H1 (cell line): ENCODE data around the gene RAI2. TPM values are rescaled to one million over a fixed set of nuclear protein-coding genes. Genes with fewer than 3 reads are reported as not detected.

Experiments
- CTCF ChIA-PET: fragments of 300-600 bp; sonication (Branson Sonifier 250); formaldehyde crosslinking; loops from one replicate; lab custom pipeline; 2021; ENCODE audit not compliant: partially characterized antibody; lab: Charles Lee
- POLR2A ChIA-PET: fragments of 300-600 bp; sonication (Branson Sonifier 250); formaldehyde crosslinking; loops from one replicate; lab custom pipeline; 2021; ENCODE audit warnings: inconsistent platforms; ENCODE audit not compliant: partially characterized antibody; lab: Charles Lee
- DNase-seq, 2 experiments: peaks; one replicate each; pipeline versions ENCODE4 v3.0.0 to v3.0.0-alpha.2; 2010 to 2022; ENCODE audit warnings: low spot score in 2 of 2, low read depth in 1 of 2, mixed read lengths in 1 of 2
- FAIRE-seq: peaks from 2 replicates; lab custom pipeline; 2011; peaks lifted over from hg19 to GRCh38; lab: Jason Lieb, UNC
- H2AFZ ChIP-seq: 2 replicates; pipeline ENCODE4 v1.8.1; 2012; ENCODE audit warnings: low read length, inconsistent platforms
- H2AK5ac ChIP-seq: 2 replicates; pipeline ENCODE4 v1.6.1; 2013; ENCODE audit warnings: low read depth, low read length
- H2BK120ac ChIP-seq: replicated peaks from 2 replicates; pipeline ENCODE3; 2013; ENCODE audit warnings: low read depth, low read length, inconsistent platforms
- H2BK12ac ChIP-seq: 2 replicates; pipeline ENCODE4 v1.6.1; 2013; ENCODE audit warnings: low read depth, low read length
- H2BK15ac ChIP-seq: 2 replicates; pipeline ENCODE4 v1.6.1; 2013; ENCODE audit warnings: low read length
- H2BK20ac ChIP-seq: 2 replicates; pipeline ENCODE4 v1.6.1; 2013; ENCODE audit warnings: low read length
- H2BK5ac ChIP-seq: 2 replicates; pipeline ENCODE4 v1.6.1; 2013; ENCODE audit warnings: low read depth, low read length
- H3K14ac ChIP-seq: 2 replicates; pipeline ENCODE4 v1.6.1; 2013; ENCODE audit warnings: inconsistent platforms; ENCODE audit not compliant: insufficient read length
- H3K18ac ChIP-seq: 2 replicates; pipeline ENCODE4 v1.6.1; 2013; ENCODE audit warnings: low read length; ENCODE audit errors: extremely low read depth
- H3K23ac ChIP-seq: 2 replicates; pipeline ENCODE4 v1.6.1; 2013; ENCODE audit warnings: inconsistent platforms; ENCODE audit not compliant: insufficient read length
- H3K23me2 ChIP-seq: 2 replicates; pipeline ENCODE4 v1.6.1; 2013; ENCODE audit warnings: low read depth, low read length
- H3K27ac ChIP-seq: 2 replicates; pipeline ENCODE4 v1.6.1; 2011; ENCODE audit warnings: low read depth, low read length, inconsistent platforms
- H3K27me3 ChIP-seq, 4 experiments: replicated peaks in 1 of 4; 1 replicate in 1 of 4; 2 replicates in 3 of 4; pipeline versions ENCODE4 v1.6.1 to v1.8.1; 2011 to 2013; ENCODE audit warnings: low read length in 3 of 4, mild to moderate bottlenecking in 3 of 4, inconsistent platforms in 2 of 4, mixed read lengths in 2 of 4, moderate library complexity in 1 of 4; ENCODE audit not compliant: control insufficient read depth in 3 of 4, insufficient read depth in 3 of 4; ENCODE audit errors: extremely low read depth in 1 of 4
- H3K36me3 ChIP-seq, 4 experiments: 2 replicates each; pipeline versions ENCODE4 v1.6.1 to v1.8.1; 2011 to 2013; ENCODE audit warnings: mild to moderate bottlenecking in 4 of 4, low read length in 3 of 4, moderate library complexity in 2 of 4, control low read depth in 1 of 4, inconsistent platforms in 1 of 4; ENCODE audit not compliant: insufficient read depth in 4 of 4, control insufficient read depth in 2 of 4
- H3K4ac ChIP-seq: replicated peaks from 2 replicates; pipeline ENCODE3; 2013; ENCODE audit warnings: low read length, low read depth, mixed read lengths, inconsistent platforms; ENCODE audit not compliant: insufficient read length
- H3K4me1 ChIP-seq, 4 experiments: replicated peaks in 1 of 4; 1 replicate in 1 of 4; 2 replicates in 3 of 4; pipeline versions ENCODE4 v1.6.1 to v1.8.1; 2011 to 2013; ENCODE audit warnings: low read length in 3 of 4, inconsistent platforms in 2 of 4, mixed read lengths in 1 of 4; ENCODE audit not compliant: insufficient read depth in 4 of 4, control insufficient read depth in 3 of 4
- H3K4me2 ChIP-seq, 2 experiments: 2 replicates each; pipeline versions ENCODE4 v1.6.1 to v1.8.1; 2011 to 2013; ENCODE audit warnings: low read depth in 2 of 2, low read length in 2 of 2, control low read depth in 1 of 2, inconsistent platforms in 1 of 2, mild to moderate bottlenecking in 1 of 2; ENCODE audit not compliant: insufficient read depth in 1 of 2
- H3K4me3 ChIP-seq, 4 experiments: fragments of 200-600, 300-600 bp in 1 of 4; sonication (generic), shearing (Covaris generic), sonication (Bioruptor Twin) in 1 of 4; 2 replicates each; pipeline versions ENCODE4 v1.5.1 to v1.8.1; 2011 to 2016; ENCODE audit warnings: low read length in 4 of 4, low read depth in 3 of 4, control low read depth in 2 of 4, inconsistent platforms in 2 of 4, mild to moderate bottlenecking in 2 of 4, mixed read lengths in 1 of 4, moderate library complexity in 1 of 4; ENCODE audit not compliant: insufficient read depth in 2 of 4; ENCODE audit errors: extremely low read depth in 1 of 4
- H3K56ac ChIP-seq: replicated peaks from 2 replicates; pipeline ENCODE3; 2013; ENCODE audit warnings: low read depth, mild to moderate bottlenecking, mixed read lengths, low read length, inconsistent platforms; ENCODE audit not compliant: insufficient read length
- H3K79me1 ChIP-seq: 2 replicates; pipeline ENCODE4 v1.6.1; 2013; ENCODE audit warnings: low read depth, low read length, control low read depth
- H3K79me2 ChIP-seq, 2 experiments: 2 replicates each; pipeline versions ENCODE4 v1.6.1 to v1.8.1; 2012 to 2013; ENCODE audit warnings: low read length in 2 of 2, mild to moderate bottlenecking in 2 of 2, inconsistent platforms in 1 of 2; ENCODE audit not compliant: insufficient read depth in 2 of 2, control insufficient read depth in 1 of 2
- H3K9ac ChIP-seq, 4 experiments: replicated peaks in 1 of 4; 1 replicate in 1 of 4; 2 replicates in 3 of 4; pipeline versions ENCODE4 v1.6.1 to v1.8.1; 2011 to 2013; ENCODE audit warnings: low read depth in 3 of 4, low read length in 3 of 4, control low read depth in 2 of 4, mild to moderate bottlenecking in 2 of 4, moderate library complexity in 2 of 4, inconsistent platforms in 1 of 4; ENCODE audit errors: extremely low read depth in 1 of 4
- H3K9me3 ChIP-seq, 2 experiments: 2 replicates each; pipeline versions ENCODE4 v1.6.1 to v1.8.1; 2012 to 2013; ENCODE audit warnings: mild to moderate bottlenecking in 2 of 2, moderate library complexity in 2 of 2, control low read depth in 1 of 2, inconsistent platforms in 1 of 2, low read depth in 1 of 2, low read length in 1 of 2, mixed read lengths in 1 of 2; ENCODE audit not compliant: insufficient read depth in 2 of 2
- H4K20me1 ChIP-seq, 2 experiments: replicated peaks in 1 of 2; 2 replicates each; pipeline versions ENCODE3 to v1.8.1; 2011 to 2013; ENCODE audit warnings: inconsistent platforms in 2 of 2, low read length in 2 of 2, mild to moderate bottlenecking in 1 of 2; ENCODE audit not compliant: insufficient read depth in 2 of 2, control insufficient read depth in 1 of 2
- H4K5ac ChIP-seq: 2 replicates; pipeline ENCODE4 v1.6.1; 2013; ENCODE audit warnings: low read length, low read depth, mixed read lengths, inconsistent platforms; ENCODE audit not compliant: insufficient read length
- H4K8ac ChIP-seq: 2 replicates; pipeline ENCODE4 v1.8.0; 2013; ENCODE audit warnings: mild to moderate bottlenecking, moderate library complexity, low read length, inconsistent platforms; ENCODE audit not compliant: insufficient read depth; ENCODE audit errors: extremely low read depth
- H4K91ac ChIP-seq: replicated peaks from 2 replicates; pipeline ENCODE3; 2013; ENCODE audit warnings: low read length, mixed read lengths, inconsistent platforms; ENCODE audit not compliant: insufficient read length
- RAD21 ChIP-seq, 2 experiments: IDR thresholded peaks in 1 of 2; conservative IDR thresholded peaks in 1 of 2; 2 replicates each; pipeline ENCODE4 v1.6.1; 2011; ENCODE audit warnings: low read depth in 2 of 2, low read length in 2 of 2, improper control_type of control experiment in 1 of 2, inconsistent platforms in 1 of 2, mild to moderate bottlenecking in 1 of 2, moderate library complexity in 1 of 2
- RNF2 ChIP-seq: fragments of 200-900, 300-1000 bp; sonication (generic); IDR thresholded peaks from 2 replicates; pipeline ENCODE4 v1.7.1; 2016; ENCODE audit warnings: borderline replicate concordance, low read depth, mild to moderate bottlenecking, antibody characterized with exemption, low read length; ENCODE audit not compliant: poor library complexity, severe bottlenecking; ENCODE audit errors: missing control alignments
- SP4 ChIP-seq: IDR thresholded peaks from 2 replicates; pipeline ENCODE4 v1.6.1; 2012; ENCODE audit warnings: low read length, inconsistent platforms
- SRF ChIP-seq: IDR thresholded peaks from 2 replicates; pipeline ENCODE4 v1.6.1; 2011; ENCODE audit warnings: mild to moderate bottlenecking, low read depth, low read length, moderate library complexity
- WGBS, 2 experiments: shearing (Covaris generic) in 1 of 2; methylation state at CpG; one replicate each; pipeline versions ENCODE4 v1.1.6 to v1.1.7; 2013 to 2015; ENCODE audit warnings: low lambda C conversion rate in 2 of 2, mixed read lengths in 2 of 2, inconsistent platforms in 1 of 2, low coverage in 1 of 2, missing lambda C conversion rate in 1 of 2; ENCODE audit not compliant: insufficient replicate concordance in 2 of 2, insufficient coverage in 1 of 2, insufficient read length in 1 of 2; ENCODE audit errors: extremely low coverage in 1 of 2, missing lambda C conversion rate in 1 of 2; 5-methylcytosine and 5-hydroxymethylcytosine counted together
- polyA plus RNA-seq, 7 experiments: library from polyadenylated mRNA; depleted of rRNA in 3 of 7; stranded (reverse) in 5 of 7; unstranded in 2 of 7; fragments of >200 nt in 5 of 7; fragments of 200-250 nt in 2 of 7; gene quantifications; 1 replicate in 5 of 7; 2 replicates in 1 of 7; 4 replicates in 1 of 7; pipeline versions ENCODE4 v1.2.1 to v1.2.3, GENCODE V29; 2011 to 2013; ENCODE audit warnings: missing spikeins in 2 of 7, mixed read lengths in 2 of 7
- total RNA-seq: library from RNA; stranded (reverse); fragmentation: NEBNext Ultra II Directional; extraction: Animal tissue kit (Norgen Biotek cat#: 25700); gene quantifications from 2 replicates; pipeline ENCODE4 v1.2.1, GENCODE V29; 2021

RAI2 gene
- total and polyA plus RNA-seq, 2 of the 8 experiments (the other 6 are each of a cell fraction or from before 2014, with no cell fraction given) = 0.60 to 2.0 TPM

DNA sequence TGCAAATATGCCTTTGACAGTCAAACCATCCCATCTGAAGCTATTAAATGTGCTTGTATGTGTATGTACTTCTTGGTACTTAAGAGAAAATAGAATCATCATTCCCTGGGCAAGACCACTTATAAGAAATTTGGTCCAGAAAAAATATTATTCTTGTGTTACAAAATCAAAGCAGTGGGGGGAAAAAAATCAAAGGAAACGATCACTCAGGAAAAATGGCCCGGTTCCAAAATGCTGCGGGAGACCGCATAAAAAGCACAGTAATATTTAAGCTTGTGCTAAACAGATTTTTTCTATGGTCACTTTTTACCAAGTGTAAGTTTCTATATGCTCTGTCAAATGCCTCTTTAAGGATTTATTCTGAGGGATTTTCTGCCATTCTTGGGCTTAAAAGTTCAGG, 36.1 kb downstream of the RAI2 start:
- H3K27me3 ChIP-seq = no peaks in the 10 kb centered on the region
- H4K91ac ChIP-seq = no peak overlapping the region
- H2BK20ac ChIP-seq = no peak overlapping the region
- no peak for TF ChIP-seq SP4
- TF ChIP-seq RNF2 = no peak
- TF ChIP-seq RAD21 (IDR thresholded peaks at IDR 0.05 in 1 of 2, conservative IDR thresholded peaks at IDR 0.05 in 1 of 2; ENCODE audit: low read depth in 2 of 2, low read length in 2 of 2) = no peak
- TF ChIP-seq SRF = no peak
- TF ChIP-seq, all 59 proteins: peak for 0
- DNase-seq = no peak
- H2BK120ac ChIP-seq = no peak overlapping the region
- WGBS, 2 experiments = 95% methylated on average over 4 of the region's 4 CpGs; no CpG with 5 or more reads in 1 of the 2 experiments
- no peak overlapping the region for H3K18ac ChIP-seq
- H3K79me1 ChIP-seq = no peaks in the 10 kb centered on the region
- H3K4me3 ChIP-seq = no peak overlapping the region
- H3K9me3 ChIP-seq = no peaks in the 10 kb centered on the region
- H4K5ac ChIP-seq = no peak overlapping the region
- FAIRE-seq = no peak
- H3K36me3 ChIP-seq = no peaks in the 10 kb centered on the region
- H3K4ac ChIP-seq = no peak overlapping the region
- H2BK15ac ChIP-seq = no peak overlapping the region
- H3K4me1 ChIP-seq = no peaks in the 10 kb centered on the region
- H4K8ac ChIP-seq = no peak overlapping the region
- H3K27ac ChIP-seq = no peak overlapping the region
- ChIA-PET POLR2A (interaction anchor here (1.1 kb wide), 1 partner anchor 19 kb away, joined by 3 read pairs; no protein-coding TSS in a partner anchor), CTCF (no interaction called here)
- no peak overlapping the region for H2BK12ac ChIP-seq
- no peak overlapping the region for H3K14ac ChIP-seq
- no peak overlapping the region for H3K23ac ChIP-seq
- no peak overlapping the region for H2AFZ ChIP-seq
- no peak overlapping the region for H3K9ac ChIP-seq
- no peaks in the 10 kb centered on the region for H3K23me2 ChIP-seq
- no peaks in the 10 kb centered on the region for H3K79me2 ChIP-seq
- H4K20me1 ChIP-seq = no peaks in the 10 kb centered on the region
- no peak overlapping the region for H3K4me2 ChIP-seq
- no peak overlapping the region for H2BK5ac ChIP-seq
- H2AK5ac ChIP-seq = no peak overlapping the region
- no peak overlapping the region for H3K56ac ChIP-seq
